HG03108 (cell line): ENCODE data around the gene CLCNKB.
"Not testable (repeated sequence)": the region's sequence is repeated elsewhere in the genome, so short reads cannot be mapped to it uniquely, and the experiment has no call there.

Experiments used
- ATAC-seq: cut with Tn5 transposase; IDR thresholded peaks from one replicate; pipeline ENCODE4 v1.9.1; 2021; ENCODE audit warnings: moderate library complexity; ENCODE audit not compliant: unreplicated experiment

CLCNKB gene

DNA sequence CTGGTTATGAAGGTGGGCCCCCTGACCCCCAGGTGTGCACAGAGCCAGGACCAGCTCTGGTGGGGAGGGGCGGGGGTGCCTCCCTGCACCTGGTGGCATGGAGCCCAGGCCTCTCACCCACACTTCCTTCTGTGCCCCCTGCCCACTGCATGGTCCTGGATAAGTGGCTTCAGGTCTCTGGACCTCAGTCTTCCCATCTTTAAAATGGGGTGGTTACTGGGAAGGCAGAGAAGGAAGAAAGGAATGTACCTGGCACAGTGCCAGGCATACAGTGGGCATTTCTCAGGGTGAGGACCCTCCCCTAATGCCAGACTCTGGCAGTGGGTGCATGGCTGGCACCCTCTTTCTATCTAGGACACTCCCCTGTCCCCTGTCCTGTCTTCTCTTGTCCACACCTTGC is 14.3 kb upstream of the CLCNKB start:
- ATAC-seq: no peak

DNA sequence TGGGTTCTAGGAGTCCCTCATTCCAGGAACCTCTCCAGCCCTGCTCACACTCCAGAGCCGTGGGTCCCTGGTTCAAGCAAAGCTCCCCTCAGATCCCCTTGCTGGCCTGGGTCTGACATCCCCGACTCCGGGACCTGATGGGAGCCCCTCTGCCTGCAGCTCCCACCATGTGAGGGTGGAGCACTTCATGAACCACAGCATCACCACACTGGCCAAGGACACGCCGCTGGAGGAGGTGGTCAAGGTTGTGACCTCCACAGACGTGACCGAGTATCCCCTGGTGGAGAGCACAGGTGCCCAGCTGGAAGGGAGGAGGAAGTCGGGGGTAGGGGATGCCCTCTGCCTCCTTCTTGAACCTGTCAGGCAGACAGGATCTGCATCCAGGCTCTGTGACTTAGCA is 12.0 kb upstream of the CLCNKB start:
- ATAC-seq: no peak

DNA sequence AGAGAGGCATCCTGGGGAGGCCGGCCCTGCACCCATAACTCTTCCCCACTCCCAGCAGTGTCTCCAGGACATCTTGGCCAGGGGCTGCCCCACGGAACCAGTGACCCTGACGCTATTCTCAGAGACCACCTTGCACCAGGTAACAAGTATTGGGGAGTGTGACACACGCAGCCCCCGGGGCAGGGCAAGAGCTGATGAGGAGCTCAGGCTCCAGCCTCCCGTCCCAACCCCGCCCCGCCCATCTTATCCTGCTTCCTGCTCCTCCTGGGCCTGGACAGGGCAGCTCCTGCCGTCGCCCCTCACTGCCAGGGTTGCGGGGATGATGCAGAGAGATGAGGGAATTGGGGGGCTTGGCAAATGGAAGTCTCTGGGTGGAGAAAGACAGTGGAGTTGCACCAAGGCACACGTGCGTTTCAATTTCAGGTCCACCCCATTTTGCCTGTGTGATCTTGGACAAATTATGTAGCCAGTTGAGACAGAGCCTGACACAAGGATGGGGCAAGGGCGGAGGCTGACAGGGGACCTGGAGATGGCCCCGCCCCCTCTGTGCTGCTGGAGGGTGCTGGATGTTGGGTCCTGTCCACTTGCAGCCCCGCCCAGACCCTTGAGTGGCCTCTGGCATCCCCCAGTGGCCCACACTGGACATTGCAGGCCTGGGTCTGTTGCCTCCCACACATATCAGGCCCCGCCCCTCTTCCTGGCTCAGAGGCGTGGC is 11.0 kb upstream of the CLCNKB start:
- peak; percentile 62 for ATAC-seq

DNA sequence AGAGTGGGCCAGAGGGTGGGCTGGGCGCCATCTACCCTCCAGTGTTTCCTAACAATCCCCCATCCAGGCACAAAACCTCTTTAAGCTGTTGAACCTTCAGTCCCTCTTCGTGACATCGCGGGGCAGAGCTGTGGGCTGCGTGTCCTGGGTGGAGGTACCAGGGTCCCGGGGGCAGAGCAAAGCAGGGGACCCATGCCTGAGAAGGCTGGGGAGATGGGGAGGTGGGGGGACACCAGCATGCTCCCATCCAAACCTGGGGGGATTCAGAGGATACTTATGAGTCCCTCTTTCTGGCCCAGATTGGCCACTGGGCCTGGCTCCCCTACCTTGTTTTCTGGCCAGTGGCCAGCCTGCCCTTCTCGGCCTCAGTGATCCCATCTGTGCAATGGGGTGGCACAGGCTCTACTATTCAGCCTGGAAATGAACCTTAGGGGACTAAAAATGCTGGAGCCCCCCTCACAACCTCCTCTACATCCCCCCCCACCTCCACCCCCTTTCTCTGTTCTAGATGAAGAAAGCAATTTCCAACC is 10.4 kb upstream of the CLCNKB start:
- ATAC-seq: not testable (repeated sequence)

DNA sequence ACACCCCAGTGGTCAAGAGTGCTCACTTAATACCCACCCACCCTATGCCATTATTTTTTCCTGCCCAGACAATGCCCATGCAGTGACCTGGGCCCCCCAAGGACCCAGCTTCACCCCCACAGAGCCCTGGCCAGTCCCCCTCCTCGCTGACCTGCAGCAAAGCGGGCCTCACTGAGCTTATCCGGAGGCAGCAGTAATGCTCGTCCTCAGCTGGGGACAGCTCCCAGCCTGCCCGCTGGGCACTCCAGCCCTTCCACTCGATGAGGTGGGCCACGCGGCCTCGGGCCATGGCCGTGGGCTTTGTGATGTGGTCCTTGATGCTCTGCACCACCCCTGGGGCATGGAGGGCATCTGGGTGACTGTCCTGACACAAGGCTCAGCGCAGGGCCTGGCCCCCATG is 7.1 kb upstream of the CLCNKB start:
- ATAC-seq: not testable (repeated sequence)

DNA sequence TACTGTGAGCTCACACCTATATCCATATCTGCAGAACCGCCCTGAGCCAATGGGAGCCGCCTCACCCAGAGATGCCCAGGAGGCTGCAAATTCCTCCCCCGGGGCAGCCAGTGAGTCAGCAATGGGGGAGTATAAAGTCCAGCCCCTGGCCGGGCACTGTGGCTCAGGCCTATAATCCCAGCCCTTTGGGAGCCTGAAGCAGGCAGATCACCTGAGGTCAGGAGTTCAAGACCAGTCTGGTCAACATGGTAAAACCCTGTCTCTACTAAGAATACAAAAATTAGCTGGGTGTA is 5.0 kb upstream of the CLCNKB start:
- no peak for ATAC-seq

DNA sequence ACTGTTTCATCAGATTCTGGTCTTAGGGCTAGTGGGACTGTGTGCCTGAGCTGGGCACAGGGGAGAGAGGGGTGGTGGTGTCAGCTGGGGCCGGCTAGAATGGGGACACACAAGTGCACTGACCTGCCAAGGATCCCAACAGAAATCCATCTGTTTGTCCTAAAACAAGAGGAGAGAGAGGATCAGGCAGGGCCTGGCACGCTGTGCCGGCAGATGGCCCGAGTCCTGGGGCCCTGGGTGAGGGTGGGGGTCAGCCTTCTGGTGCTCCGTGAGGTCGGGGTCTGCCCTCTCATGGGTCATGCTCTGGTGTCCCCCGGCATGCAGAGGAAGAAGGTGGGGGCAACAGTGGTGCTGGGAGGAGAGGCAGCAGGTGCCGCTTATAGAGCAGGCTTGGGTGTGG is 3.7 kb upstream of the CLCNKB start:
- ATAC-seq: not testable (repeated sequence)

DNA sequence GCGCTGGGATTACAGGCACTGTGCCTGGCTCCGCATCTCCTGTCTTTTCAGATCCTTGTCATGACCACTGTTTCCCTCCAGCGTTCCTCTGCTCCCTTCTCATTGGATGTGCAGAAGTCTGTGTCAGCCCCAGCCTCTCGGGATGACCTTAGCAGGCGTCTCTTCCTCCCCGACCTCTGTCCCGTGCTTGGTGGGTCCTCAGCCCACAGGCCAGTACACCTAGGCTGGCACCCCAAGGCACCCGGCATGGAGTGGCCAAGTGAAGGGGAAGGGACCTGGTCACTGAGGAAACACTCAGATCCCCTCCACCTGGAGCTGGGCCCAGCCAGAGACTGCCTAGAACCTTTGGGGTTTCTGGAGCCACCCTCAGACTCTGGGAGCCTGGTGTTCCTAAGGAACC is 2.4 kb upstream of the CLCNKB start:
- ATAC-seq: no peak

DNA sequence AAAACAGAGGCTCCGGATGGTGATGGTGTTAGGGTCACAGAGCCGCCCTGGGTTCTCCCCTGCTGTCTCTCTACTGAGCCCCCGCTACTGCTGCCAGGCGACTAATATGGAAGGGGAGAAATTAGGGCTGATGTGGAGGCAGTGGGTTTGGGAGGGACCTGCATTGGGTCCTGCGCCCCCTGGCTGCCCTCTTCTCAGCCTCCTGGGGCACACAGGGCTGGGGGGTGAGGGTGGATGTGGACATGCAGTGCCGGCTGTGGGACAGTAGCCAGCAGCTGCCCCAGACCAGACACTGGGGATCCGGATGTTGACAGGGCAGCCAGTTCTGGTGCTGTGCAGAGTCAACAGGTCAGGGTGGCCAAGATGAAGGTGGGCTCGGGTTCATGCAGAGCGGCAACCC is 1.5 kb upstream of the CLCNKB start:
- ATAC-seq: no peak

DNA sequence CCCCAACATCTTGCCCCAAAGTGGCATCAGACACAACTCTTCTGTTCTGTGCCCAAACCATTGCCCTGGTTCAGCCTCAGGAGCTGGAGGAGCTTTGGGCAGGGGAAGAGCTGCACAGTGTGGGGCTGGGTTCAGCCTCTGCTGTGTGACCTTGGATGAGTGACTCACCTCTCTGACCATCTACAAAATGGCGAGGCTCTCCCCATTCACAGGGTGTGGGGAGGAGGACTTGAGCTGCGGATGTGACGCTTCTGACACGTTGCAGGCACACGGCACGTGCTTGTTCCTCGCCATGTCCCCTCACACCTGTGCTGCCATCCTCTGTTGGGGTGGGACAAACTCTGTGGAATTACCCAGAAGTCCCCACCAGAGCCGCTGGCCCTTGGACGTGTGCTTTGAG is 928 bp upstream of the CLCNKB start:
- ATAC-seq: not testable (repeated sequence)

DNA sequence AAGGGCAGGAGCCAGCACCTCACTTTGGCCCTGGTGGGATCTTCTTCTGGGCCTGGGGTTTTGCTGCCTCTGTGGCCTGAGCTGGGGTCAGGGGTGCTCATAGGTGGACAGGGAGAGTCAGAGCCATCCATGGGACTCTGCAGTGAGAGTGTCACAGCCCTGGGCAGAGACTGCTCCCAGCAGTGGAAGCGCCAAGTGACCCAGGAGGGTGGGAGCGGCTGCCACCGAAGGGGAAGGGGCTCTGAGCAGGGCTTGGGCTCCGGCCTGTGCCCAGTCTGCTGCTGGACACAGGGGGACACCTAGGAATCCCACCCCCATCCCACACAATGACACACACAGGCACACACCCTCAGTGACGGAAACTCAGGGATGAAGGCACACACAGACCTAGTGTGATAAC is 368 bp downstream of the CLCNKB start:
- ATAC-seq: no peak

DNA sequence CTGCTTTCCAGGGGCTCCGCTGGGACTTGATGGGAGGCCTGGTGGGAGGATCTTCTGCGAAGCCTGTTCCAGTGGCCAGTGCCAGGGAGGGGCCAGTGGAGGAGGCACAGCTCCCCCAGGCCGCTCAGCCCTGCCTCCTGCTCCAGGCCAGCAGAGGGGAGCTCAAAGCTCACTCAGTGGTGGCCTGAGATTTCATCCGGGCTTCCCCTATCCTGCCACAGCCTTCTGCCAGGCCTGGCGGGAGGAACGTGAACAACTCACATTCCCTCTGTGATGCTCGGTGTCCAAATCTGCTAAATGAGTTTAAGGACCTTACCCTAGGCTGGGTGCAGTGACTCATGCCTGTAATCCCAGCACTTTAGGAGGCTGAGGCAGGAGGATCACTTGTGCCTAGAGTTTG is 3.3 kb downstream of the CLCNKB start:
- no peak for ATAC-seq

DNA sequence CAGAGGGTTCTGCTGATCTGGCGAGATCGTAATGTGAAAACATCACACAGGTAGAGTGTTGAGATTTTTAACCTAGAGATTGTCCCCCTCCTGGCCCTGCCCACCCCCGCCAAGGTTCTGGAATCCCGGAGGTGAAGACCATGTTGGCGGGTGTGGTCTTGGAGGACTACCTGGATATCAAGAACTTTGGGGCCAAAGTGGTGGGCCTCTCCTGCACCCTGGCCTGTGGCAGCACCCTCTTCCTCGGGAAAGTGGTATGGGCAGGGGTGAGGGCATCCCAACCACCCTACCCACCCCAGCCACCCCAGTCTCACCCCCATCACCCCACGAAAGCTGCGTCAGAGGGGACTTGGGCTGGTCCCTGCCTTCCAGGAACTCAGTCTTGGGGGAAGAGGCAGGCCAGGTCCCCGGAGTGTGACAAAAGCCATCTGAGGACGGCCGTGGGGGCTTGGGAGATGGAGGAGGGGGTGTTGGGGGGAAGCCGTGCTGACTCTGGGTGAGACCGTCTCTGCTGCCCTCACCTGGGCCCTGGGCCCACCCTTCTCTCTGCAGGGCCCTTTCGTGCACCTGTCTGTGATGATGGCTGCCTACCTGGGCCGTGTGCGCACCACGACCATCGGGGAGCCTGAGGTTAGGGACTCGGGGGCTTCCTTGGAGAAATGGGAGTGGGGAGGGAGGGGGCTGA is 4.4 kb downstream of the CLCNKB start:
- no peak for ATAC-seq

DNA sequence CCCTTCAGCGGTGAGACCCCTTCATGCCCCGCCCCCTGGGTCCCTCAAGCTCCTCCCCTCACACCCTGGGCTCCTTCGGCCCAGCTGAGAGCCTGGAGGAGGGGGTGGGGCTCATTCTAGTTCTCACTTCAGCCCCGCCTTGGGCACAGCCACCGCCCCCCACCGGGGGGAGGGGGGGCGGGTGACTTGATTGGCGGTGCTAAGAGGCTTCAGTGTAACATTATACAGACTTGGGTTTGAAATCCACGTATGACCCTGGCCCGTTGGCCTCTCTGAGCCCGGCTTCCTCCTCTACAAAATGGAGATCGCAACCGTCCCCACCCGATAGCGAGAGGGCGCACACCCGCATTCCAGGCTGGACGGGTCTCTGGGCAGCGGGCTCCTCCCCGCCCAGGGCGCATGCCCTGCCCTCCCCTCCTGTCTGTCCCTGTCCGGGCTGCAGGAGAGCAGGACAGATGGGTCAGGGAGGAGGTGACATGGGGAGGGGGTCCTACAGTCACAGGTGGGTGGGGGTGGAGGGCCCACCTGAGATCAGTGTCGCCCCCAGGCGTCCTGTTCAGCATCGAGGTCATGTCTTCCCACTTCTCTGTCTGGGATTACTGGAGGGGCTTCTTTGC is 5.1 kb downstream of the CLCNKB start:
- ATAC-seq: no peak

DNA sequence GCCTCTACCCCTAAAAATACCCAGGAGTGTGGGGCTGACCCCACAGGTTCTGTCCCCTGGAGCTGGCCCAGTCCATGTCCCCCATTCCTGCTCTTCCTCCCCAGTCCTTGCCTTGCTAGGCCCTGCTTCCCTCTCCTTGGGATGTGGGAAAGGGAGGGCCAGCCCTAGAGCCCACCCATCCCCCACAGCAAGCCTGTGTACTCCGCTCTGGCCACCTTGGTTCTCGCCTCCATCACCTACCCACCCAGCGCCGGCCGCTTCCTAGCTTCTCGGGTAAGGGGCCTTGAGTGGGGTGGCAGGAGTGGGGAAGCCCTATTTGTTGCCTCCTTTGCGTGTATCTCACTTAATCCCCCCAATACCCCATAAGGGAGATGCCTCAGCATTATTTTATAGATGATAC is 6.7 kb downstream of the CLCNKB start:
- ATAC-seq: no peak

DNA sequence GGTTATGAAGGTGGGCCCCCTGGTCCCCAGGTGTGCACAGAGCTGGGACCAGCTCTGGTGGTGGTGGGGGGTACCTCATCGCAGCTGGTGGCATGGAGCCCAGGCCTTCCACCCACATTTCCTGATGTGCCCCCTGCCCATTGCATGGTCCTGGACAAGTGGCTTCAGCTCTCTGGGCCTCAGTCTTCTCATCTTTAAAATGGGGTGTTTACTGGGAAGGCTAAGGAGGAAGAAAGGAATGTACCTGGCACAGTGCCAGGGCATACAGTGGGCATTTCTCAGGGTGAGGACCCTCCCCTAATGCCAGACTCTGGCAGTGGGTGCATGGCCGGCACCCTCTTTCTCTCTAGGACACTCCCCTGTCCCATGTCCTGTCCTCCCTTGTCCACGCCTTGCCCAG is 7.5 kb downstream of the CLCNKB start:
- no peak for ATAC-seq

DNA sequence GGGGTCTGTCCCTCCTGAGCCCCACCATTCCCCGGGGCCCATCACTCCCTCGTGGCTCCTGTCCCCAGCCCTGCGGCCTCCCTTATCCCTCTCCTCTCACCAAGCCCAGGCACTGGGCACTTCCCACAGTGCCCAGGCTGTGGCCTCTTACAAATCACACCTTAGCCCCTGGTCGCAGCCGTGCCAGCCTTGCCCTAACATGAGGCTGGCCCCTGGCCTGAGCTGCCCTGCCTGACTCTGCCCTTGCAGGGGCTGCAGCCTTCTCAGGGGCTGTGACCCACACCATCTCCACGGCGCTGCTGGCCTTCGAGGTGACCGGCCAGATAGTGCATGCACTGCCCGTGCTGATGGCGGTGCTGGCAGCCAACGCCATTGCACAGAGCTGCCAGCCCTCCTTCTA is 8.4 kb downstream of the CLCNKB start:
- not testable (repeated sequence) for ATAC-seq

DNA sequence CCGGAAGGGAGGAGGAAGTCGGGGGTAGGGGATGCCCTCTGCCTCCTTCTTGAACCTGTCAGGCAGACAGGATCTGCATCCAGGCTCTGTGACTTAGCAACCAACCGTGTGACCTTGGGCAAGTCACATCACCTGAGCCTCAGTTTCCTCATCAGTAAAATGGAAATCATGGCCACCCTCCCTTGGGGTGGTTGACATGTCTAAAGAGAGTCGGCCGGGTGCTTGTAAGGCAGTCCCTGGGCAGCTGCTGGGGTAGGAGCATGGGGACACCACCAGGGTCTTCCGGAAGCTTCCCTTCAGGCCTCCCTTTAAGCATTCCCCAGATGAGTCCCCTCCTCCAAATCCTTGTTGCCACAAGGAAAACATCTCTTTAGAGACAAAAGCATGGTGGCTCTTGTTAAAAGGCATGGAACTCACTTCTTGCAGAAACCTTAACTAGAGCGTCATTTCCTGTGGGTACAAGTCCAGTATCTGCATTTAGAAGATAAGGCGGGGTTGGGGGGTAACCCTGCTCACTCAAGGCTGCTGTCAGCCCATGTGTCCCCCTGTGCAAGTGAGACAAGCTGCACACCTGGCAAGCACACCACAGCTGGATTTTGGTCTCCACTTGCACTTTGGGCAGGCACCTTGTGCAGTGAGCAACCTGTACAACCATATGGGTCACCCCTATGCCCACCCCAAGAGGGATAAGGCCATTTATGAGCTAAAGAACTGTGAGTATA is 10.4 kb downstream of the CLCNKB start:
- ATAC-seq: no peak

DNA sequence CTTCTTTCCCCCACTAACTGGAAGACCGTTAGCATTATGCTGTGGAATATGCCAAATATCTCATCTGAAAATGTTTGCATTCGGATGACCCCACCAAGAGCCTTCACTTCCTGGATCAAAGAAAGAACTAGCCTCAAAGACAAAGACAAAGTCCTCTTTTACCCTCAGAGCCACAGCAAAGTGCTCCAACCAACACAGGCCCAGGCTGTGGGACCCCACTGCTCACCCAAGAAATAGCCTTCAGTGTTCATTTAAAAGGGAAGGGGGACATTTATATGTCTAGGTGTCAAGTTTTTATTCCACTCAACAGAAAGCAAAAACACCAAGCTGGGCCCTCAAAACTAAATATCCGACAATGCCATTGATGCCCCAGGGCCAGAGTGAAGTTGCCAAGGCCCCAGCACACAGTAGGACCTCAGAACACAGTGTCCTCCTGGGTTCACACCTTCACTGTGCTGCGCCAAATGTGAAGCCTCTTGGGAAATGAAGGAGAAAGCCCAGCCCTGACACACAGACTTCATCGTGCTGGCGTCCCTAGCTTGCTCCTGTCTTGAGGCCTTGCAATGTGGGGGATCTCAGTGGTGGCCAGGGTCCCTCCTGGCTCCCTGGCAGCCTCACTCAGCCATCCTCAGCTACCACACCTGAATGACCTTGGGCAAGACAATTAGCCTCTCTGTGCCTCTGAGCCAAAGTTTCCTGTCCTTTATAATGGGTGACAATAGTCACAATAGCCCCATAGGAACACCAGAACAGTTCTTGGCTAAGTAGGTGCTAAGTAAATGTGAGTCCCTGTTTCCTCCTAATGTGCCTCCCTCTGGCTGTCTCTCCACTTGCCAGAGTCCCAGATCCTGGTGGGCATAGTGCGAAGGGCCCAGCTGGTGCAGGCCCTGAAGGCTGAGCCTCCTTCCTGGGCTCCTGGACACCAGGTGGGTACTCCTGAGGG is 11.3 kb downstream of the CLCNKB start:
- no peak for ATAC-seq
